Stimulated activated CD4-positive, alpha-beta T cell treated with anti-CD3 and anti-CD28 coated beads, Interleukin-1b, Interleukin-23, amount 100 ng/mL, for 1 hour (primary cell): Measurements from ENCODE around the gene NXN.

Experiments used
- DNase-seq, 2 donors: peaks; one replicate each; pipeline ENCODE4 v3.0.0-alpha.2; 2020; ENCODE audit warnings: low read depth in 2 of 2

Gene NXN

GRCh38 chr17:979539-980405, at the start of gene NXN:
NXN (minus strand) TSS chr17:979776.
- DNase-seq, result peak; percentile 83

GRCh38 chr17:1027044-1027443, 47.5 kb upstream of the NXN start:
- no peak for DNase-seq

GRCh38 chr17:1026599-1026975, 47.0 kb upstream of the NXN start:
- no peak for DNase-seq

GRCh38 chr17:1025733-1026598, 46.4 kb upstream of the NXN start:
- no peak for DNase-seq

GRCh38 chr17:1024076-1024475, 44.5 kb upstream of the NXN start:
- DNase-seq, result no peak

GRCh38 chr17:1022278-1023024, 42.9 kb upstream of the NXN start:
- no peak for DNase-seq

- no peak for DNase-seq
These were observed 41.6 kb upstream of the NXN start for GRCh38 chr17:1021147-1021546.

GRCh38 chr17:1019451-1019850, 39.9 kb upstream of the NXN start:
- DNase-seq, result no peak

GRCh38 chr17:1018547-1018946, 39.0 kb upstream of the NXN start:
- no peak for DNase-seq

- DNase-seq, result no peak
These were observed 34.1 kb upstream of the NXN start for GRCh38 chr17:1013729-1014090.

GRCh38 chr17:1012823-1013728, 33.5 kb upstream of the NXN start:
- no peak for DNase-seq

GRCh38 chr17:1011760-1012735, 32.5 kb upstream of the NXN start:
- DNase-seq, result no peak

GRCh38 chr17:1011138-1011537, 31.6 kb upstream of the NXN start:
- DNase-seq, result no peak

GRCh38 chr17:1010586-1010985, 31.0 kb upstream of the NXN start:
- no peak for DNase-seq

- DNase-seq, result no peak
These were observed 30.5 kb upstream of the NXN start for GRCh38 chr17:1010086-1010450.

GRCh38 chr17:1009229-1010085, 29.9 kb upstream of the NXN start:
- no peak for DNase-seq

- no peak for DNase-seq
These were observed 28.6 kb upstream of the NXN start for GRCh38 chr17:1008008-1008761.

- no peak for DNase-seq
These were observed 27.9 kb upstream of the NXN start for GRCh38 chr17:1007310-1008007.
